GM12891 (cell line): ENCODE measurements around the gene ZNF678.

Experiments used
- PAX5 ChIP-seq: IDR thresholded peaks from 2 replicates; pipeline ENCODE4 v1.6.1; 2011; ENCODE audit warnings: low read length, moderate library complexity, mild to moderate bottlenecking; ENCODE audit not compliant: insufficient read depth, severe bottlenecking
- POLR2A ChIP-seq: IDR thresholded peaks from 2 replicates; pipeline ENCODE4 v1.6.1; 2011; ENCODE audit warnings: low read depth, low read length, control low read depth
- POLR2AphosphoS5 ChIP-seq: IDR thresholded peaks from 2 replicates; pipeline ENCODE4 v1.6.1; 2011; ENCODE audit warnings: low read depth, low read length, control low read depth
- SPI1 ChIP-seq: IDR thresholded peaks from 2 replicates; pipeline ENCODE4 v1.6.1; 2011; ENCODE audit warnings: low read depth, low read length, control low read depth
- TAF1 ChIP-seq: IDR thresholded peaks from 2 replicates; pipeline ENCODE4 v1.6.1; 2011; ENCODE audit warnings: low read depth, low read length, control low read depth

GRCh38 chr1:227563324-227564201 is at the start of gene ZNF678:
- TF ChIP-seq TAF1 (0 out of 2 replicates have a peak, but pooled peaks have one; percentile 30), POLR2A (peak; percentile 72), SPI1 (peak; percentile 26; the same call in 1 of the 2 replicates), POLR2AphosphoS5 (peak; percentile 59), PAX5 (no peak)
